GM19043 (cell line): ENCODE data around the gene BCDIN3D.

Experiments
- ATAC-seq: cut with Tn5 transposase; IDR thresholded peaks from one replicate; pipeline ENCODE4 v1.9.1; 2021; ENCODE audit warnings: low read depth; ENCODE audit not compliant: unreplicated experiment

Gene BCDIN3D

DNA sequence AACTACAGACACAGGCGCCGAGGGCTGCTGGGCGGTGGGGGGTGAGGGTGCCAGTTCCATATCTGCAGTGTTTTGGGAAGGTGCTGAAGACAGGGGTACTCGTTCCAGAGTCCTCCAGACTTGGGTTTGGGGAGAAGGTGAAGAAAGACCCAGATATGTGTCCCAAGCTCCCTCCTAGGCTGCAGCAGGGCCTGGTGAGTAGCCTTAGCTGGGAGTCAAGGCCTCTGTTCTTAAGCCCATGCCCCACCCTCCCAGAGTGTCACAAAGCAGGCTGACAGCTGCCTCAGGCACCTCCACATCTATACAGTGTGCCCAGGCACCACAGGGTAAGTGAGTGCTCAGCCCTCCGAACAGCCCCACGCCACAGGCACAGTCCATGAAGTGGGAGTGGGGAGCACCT, 19.0 kb downstream of the BCDIN3D start:
- no peak for ATAC-seq

DNA sequence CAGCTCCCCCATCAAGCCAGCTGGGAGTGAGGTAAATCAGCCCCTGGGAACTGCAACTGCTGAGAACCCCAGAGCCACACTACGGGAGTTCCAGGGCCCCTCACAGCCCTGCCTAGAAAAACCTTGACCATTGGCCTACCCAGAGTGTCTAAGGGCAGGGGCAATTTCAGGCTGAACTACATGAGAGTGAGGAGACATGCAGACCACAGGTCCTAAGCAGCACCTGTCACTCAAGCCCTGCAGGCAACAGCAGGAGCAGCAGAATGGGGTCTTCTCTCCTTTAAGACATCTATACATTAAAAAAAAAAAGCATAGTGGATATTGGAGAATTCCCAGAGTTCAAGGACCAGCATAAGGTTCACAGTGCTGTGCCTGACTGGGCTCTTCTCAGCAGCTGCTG, 19.6 kb downstream of the BCDIN3D start:
- ATAC-seq = no peak

DNA sequence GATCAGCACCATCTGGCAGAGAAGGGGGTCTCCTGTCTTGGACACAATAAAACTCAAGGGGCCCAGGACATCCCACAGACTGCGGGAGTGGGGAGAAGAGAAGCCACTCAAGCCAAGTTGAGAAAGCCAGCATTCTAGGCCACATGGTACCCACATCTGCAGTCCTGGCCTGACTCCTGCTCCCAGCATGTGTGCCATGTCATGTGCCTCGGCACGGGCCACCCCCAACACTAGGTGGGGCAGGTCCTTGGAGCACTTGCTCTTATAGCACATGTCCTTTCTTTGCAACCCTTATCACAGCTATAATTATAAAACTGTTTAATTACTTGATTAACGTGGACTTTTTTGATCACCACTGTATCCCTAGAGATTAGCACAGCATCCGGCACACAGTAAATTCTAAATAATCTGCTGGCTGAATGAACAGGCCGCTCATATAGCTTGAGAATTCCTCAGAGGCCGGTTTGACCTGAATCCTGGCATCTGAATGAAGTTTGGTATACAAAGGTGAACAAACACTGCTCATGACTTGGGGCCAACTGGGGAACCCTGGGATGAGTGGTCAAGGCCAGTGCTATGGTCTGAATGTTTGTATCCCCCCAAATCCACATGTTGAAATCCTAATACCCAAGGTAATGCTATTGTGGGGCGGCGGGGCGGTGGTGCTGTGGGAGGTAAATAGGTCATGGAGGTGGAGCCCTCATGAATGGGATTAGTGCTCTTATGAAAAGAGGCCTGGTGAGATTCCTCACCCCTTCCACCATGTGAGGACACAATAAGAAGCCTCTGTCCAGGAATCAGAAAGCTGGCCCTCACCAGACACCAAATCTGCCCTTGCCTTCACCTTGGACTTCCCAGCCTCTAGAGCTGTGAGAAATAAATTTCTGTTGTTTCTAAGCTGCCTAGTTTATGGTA, 21.3 kb downstream of the BCDIN3D start:
- no peak for ATAC-seq

DNA sequence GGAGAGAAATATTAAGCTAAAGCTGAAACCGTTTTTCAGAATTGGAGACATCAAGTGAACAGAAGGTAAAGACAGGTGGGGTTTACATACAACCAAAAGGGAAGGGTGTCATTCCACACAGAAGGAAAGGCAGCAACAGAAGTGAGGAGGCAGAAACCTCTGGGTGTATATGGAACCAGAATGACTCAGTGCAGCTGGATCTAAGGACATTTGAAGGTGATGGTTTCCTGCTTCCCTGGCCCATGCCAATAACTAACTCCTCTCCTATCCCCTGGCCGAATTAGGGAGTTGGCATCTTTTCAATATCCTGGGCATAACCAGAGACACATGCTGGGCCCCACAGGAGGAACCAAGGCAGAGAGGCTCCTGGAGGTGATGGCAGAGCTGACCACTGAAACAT, 23.1 kb downstream of the BCDIN3D start:
- no peak for ATAC-seq

DNA sequence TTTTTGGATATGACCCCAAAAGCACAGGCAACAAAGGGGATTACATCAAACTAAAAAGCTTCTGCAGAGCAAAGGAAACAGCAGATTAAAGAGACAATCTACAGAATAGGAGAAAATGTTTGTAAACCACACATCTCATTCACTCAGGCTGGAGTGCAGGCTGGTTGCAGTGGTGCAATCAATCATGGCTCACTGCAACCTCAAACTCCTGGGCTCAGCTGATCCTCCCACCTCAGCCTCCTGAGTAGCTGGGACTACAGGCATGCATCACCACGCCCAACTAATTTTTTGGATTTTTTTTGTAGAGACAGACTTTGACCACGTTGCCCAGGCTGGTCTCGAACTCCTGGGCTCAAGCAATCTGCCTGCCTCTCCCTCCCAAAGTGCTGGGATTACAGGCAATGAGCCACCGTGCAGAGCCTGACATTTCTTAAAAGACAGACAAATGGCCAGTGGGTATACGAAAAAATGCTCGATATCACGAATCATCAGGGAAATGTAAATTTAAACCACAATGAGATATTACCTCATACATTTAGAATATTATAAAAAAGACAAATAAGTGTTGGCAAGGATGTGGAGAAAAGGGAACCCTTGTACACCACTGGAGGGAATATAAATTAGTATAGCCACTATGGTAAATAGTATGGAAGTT, 24.5 kb downstream of the BCDIN3D start:
- no peak for ATAC-seq

DNA sequence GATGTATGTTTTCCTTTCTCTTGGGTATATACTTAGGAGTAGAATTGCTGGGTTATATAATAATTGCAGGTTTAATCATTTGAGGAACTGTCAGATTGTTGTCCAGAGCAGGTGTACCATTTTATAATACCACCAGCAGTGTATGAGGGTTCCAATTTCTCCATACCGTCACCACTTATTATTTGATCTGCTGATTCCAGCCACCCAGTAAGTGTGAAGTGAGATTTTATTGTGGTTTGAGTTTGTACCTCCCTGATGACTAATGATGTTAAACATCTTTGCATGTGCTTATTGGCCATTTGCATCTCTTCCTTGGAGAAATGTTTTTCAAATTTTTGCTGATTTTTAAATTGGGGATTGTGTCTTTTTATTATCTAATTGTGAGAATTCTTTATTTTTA, 29.8 kb downstream of the BCDIN3D start:
- ATAC-seq = no peak

DNA sequence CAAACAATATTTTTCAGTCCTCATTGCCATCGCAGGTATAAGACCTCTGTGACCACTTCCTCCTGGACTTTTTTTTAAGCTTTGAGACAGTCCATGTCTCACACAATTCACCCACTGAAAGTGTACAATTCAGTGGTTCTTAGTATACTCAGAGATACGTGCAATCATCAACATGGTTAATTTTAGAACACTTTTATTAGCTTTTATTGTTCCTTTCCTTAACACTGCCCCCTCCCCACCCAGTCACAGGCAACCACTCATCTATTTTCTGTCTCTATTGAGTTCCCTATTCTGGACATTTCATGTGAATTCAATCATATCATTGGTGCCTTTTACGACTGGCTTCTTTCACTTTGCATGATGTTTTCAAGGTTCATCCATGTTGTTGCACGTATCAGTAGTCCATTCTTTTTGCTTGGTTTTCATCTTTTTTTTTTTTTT, 30.9 kb downstream of the BCDIN3D start:
- ATAC-seq = no peak

DNA sequence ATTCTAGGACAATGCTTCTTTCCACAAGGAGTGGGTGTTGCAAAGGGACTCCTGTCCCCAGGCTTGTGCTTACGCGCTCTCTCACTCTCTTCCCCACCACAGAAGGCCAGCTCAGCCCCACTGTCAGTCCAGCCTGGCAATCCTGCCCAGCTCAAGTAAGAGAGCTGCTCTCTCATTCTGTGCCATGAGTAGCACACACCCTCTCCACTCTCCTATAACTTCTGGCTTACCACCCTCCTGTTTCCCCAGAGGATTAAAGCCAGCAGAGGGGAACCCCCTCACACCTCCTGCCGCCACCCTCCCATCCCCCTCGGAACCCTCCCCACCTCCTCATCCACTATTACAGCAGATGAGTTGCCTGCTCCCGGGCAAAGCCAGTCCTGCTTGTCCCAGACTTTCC, 31.8 kb downstream of the BCDIN3D start:
- no peak for ATAC-seq

DNA sequence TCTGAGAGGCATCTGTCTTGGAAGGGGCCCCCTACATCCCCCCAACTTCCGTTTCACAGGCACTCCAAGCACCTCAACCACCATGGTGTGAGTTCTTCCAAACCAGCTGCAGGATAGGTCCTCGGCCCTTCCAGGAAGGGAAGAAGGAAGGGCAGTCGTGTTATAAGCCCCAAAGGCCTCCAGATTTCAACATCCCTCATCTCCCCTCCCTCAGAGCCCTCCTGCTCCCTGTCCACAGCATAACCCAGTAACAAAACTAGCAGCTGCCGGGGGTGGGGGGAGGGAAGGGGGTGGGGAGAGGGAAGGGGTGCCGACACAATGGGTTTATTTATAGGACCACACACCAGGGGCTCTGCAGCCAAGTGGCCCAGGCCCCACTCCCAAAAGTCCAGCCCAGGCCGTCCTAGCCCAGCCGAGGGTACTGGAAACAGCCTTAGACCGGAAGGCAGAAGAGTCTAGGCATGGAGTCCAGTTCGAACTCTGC, 33.0 kb downstream of the BCDIN3D start:
- ATAC-seq = no peak

DNA sequence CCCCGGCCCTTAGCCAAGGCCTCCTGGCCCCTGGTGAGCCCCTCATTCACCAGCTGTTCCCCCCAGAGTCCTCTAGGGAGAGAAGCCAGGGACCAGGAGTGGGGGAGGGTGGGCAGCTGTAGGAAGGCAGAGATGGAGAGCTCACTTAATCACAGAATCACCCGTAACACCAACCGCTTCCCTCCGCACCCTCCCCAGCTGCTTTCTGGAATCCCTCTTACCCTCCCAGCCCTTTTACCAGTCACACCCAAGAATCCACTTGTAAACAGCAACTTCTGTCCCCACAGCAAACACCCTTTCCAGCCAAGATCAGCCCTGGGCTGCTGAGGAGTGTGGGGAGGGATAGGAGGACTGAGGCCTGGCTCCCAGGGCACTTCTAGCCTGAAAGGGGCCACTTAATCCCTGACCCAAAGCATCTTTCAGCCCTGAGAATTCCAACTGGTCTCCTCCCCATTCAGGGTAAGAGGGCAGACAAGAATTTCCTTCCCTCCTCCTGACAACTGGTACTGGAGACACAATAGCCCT, 33.5 kb downstream of the BCDIN3D start:
- ATAC-seq = no peak

DNA sequence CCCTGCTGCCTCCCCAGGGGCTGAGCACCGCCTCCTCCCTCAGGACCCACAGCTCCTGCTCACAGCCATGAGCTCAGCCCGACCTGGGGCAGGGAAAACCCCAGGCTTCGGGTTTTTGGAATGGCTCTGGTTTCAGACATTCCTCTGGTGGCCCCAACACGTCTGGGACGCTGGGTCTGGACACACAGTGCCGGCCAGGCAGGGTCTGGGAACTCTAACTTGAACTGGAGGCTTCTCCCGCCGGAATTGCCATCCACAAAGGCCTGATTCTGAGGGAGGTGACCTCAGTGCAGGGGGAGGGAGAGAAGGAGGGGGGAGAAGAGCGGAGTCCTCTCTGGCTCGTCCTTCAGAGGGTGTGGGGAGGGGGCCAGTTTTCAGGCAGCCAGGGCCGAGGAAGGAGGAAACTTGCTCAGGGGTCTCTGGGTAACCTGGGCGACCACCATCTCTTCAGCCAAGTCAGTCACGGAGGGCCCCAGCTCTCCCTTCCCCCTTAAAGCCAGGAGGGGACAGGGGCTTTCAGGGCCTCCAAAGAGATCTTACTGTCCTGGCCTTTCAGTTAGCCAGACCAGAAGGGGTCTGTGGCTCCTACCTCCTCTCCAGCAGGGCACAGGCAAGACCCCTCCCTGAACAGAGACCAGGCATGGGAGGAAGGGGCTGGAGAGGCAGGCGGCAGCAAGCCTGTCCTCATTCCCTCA, 34.1 kb downstream of the BCDIN3D start:
- no peak for ATAC-seq

DNA sequence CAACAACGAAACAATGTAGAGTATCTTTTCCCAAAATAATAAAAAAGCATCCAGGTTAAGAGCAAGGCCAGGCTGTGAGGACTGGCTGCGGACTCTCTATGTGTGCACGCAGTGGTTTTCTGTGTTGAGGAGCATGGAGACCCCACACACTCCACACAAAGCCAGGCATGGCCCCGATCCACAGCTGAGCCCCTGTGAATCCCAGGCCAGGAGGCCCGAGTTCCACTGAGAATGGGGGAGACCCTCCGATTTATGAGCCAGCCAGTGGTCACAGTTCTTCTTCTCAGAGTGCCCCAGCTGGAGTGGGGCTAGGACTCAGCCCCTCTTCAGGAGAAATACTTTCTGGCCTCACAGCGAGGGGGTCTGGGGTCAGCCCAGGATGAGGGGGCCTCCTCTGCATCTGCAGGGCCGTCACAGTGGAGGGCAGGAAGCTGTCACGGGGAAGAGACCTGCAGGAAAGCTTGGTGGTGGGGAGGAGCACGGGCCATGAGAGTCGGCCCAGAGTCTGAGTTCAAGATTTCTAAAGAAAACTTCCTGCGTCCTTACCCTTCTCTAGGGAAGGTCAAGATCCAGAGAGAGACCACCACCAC, 34.8 kb downstream of the BCDIN3D start:
- no peak for ATAC-seq

DNA sequence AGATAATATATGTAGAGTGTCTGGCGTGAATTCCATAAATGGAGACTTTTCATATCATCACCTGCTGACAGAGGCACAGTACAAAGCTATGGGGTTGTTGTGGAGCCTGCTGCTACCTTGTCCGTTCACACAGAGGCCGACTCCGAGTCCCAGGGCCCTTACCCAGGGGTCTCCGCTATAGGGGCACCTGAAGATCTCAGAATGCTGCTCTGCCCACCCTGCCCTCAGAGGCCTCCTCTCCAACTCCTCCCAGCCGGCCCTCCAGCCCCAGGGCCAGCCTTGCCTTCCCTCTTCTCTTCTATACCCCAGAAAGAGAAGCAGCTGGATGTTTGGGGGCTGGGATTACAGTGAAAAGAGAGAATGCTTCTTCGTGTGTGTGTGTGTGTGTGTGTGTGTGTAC, 36.0 kb downstream of the BCDIN3D start:
- no peak for ATAC-seq

DNA sequence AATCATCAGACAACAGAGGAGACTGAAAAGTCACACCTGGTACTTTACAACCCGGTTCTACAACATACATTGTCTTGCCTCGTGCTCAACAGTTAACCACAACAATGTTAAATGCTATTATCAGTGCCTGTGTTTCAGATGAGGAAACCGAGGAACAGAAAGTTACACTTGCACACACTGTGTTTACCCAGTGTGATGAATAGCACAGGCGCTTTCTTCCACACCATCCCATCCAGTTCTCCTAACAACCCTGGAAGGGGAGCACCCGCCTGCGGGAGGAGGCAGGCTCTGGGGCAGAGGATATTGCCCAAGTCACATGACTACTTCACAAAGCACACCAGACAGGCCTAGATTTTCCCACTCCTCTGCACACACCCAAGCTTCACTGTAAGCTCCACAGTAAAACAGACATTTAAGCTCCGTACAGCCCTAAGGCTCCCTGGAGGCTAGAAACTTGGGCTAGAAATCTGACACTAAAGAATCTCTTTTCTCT, 36.5 kb downstream of the BCDIN3D start:
- ATAC-seq = no peak

DNA sequence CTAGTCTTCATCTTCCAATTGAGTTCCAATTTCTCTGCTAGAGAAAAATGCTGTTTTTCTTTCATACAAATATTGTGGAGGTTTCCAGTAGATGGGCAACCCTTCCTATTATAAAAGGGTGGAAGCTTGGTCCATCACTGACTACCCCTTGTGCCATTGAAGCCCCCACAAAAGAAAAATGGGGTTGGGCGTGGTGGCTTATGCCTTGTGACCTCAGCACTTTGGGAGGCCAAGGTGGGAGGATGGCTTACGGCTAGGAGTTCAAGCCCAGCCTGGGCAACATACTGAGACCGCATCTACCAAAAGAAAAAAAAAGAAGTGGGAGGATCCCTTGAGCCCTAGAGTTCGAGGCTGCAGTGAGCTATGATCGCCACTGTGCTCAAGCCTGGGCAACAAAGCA, 37.5 kb downstream of the BCDIN3D start:
- ATAC-seq = no peak

DNA sequence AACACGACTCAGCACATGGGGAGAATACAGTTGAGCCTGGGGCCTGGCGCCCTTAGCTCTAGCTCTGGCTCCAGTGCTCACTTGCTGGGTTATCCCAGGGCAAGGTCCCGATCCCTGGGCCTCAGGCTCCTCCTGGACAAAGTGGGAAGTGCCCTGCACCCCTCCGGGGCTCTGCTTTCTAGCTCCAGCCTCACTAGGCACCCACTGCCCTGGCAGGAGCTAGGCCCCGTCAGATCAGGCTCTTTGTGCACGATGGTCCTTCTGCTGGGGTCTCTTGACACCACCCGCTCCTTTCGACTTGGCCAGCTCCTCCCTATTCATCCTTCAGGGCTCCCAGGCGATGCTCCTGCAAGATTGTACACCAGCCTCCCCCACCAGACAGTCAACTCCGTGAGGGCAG, 38.1 kb downstream of the BCDIN3D start:
- ATAC-seq = no peak

DNA sequence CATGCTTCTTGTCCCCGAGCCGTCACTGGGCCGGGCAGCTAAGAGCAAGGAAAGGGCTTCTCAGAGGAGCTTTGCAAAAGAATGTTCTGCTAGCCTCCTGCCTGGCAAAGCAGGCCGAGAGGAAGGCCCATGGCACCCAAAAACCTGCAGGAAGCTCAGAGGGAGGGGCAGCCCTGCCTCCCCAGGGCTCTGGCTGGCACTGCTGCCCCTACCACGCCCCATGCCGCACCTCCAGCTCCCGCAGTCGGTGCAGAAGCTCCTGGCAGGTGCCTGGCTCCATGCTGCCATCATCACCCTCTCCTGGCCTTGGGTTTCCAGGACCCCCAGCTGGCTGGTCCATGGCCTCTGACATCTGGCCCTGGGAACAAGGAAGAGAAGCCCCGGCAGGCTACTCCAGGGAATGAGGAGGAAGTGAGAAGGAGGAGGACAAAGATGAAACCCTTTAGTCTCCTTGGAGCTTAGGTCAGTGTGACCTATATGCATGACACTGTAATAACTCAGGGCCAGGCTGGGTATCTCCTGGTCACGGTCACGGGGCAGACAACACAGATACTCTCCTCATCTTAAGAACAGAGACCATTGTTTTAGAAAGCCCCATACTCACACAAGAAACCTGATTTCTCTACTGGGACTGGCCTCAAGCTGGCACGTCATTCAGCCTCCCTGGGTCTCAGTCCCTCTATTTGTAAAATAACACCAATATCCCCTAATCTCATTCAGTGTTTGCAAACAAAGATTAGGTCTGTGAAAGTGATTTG, 39.0 kb downstream of the BCDIN3D start:
- ATAC-seq = no peak

DNA sequence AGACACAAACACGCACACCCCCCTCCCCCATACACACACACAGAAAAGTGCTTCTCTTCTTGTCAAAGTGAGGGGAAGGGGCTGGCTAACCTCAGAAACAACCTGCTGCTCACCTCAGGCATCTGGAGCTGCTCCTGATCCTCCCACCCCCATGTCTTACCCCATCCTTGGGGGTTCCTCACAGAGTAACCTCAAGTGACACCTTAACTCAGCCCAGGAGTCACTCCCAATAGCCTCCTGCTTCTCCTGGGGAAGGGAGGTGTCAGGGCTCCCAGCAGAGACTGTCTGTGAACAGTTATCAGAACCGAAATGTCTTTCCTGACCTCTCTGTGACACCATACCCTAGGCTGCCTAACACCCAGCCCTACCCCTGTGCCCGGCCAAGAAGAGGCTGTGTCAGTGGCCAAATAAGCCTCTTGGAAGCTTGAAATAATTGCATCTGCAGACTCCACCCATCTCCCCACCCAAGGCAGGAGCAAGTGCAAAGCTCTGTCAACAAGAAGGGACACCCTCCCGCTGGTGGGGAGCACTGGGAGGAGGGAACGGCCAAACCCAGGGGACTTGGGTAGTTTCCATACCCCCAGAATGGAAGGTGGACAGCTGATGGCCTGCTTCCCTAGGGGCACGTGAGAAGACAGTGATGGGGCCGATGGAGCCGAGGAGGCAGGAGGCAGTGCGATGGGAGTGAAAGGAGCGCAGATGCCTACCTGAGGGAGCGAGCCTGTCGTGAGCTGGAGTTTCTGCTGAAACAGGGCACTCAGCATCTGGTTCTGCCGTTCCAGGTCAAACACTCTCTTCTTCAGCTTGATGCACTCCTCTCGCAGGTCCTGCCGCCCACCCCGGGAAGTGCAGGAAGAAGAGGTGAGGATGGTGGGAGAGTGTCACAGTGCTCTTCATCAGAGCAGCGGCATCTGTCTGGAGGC, 41.5 kb downstream of the BCDIN3D start:
- ATAC-seq = no peak
